Uterus (tissue), 4 donors: ENCODE data around the gene TGIF2LX. TPM values are rescaled to one million over a fixed set of nuclear protein-coding genes. Genes with fewer than 3 reads are reported as not detected.
"Not testable (repeated sequence)": the region's sequence is repeated elsewhere in the genome, so short reads cannot be mapped to it uniquely, and the experiment has no call there.

Experiments used
- DNase-seq, 2 donors: peaks; one replicate each; pipeline ENCODE4 v3.0.0-alpha.2; 2019 to 2020
- H3K27ac ChIP-seq, 2 donors: fragments of 200-600 bp; sonication (generic); 1 replicate in 1 of 2; 2 replicates in 1 of 2; pipeline ENCODE4 v1.5.1; 2016 to 2018
- H3K27me3 ChIP-seq, 2 donors: fragments of 200-600 bp; sonication (generic); one replicate each; pipeline ENCODE4 v1.5.1; 2018 to 2019; ENCODE audit warnings: control low read depth in 1 of 2
- H3K36me3 ChIP-seq, 2 donors: fragments of 200-600 bp; sonication (generic); one replicate each; pipeline ENCODE4 v1.5.1; 2019; ENCODE audit warnings: control low read depth in 1 of 2
- H3K4me1 ChIP-seq, 2 donors: fragments of 200-600 bp; sonication (generic); one replicate each; pipeline ENCODE4 v1.5.1; 2018 to 2019; ENCODE audit warnings: control low read depth in 1 of 2
- H3K4me3 ChIP-seq, 2 donors: fragments of 200-600 bp; sonication (generic); 1 replicate in 1 of 2; 2 replicates in 1 of 2; pipeline ENCODE4 v1.5.1; 2018 to 2019; ENCODE audit warnings: mild to moderate bottlenecking in 1 of 2
- H3K9me3 ChIP-seq, 2 donors: fragments of 200-600 bp; sonication (generic); one replicate each; pipeline ENCODE4 v1.5.1; 2019; ENCODE audit warnings: control low read depth in 1 of 2
- intact Hi-C: fragments of 100-400 bp; cut with DNase I; formaldehyde crosslinking; loops from one replicate; pipeline ENCODE4 v1.15.1; 2023; ENCODE audit warnings: low total_unique reads
- total RNA-seq, 4 donors: library from RNA; depleted of rRNA in 3 of 4; stranded (reverse); fragments of >200 nt in 3 of 4; gene quantifications; one replicate each; pipeline versions ENCODE4 v1.1.0 to v1.2.4, GENCODE V29; 2014 to 2023
- donor health status: DM: yes; HTN: yes; CAD: no.

The TGIF2LX gene
- not detected for total RNA-seq

DNA sequence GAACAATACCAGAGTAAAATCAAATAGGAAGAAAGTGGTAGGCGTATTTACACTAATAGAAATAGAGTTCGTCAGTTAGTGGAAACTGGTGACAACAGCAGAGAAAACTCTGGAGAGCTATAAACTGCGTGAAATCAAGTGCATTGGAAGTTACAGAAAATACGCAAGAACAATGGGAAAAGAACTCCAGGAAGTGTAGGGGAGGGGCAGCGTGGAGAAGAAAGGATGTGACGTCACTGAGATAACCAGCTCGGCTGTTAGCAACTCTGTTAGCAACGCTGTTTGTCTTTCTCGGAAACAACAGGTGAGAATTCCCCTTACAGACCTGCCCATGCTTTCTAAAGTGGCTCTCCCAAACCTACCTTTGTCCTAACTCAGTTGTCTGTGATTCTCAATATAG, at the start of gene TGIF2LX:
Gene TGIF2LX (plus strand): TSS at position 244 of the 400 bp plus-strand sequence. CDS start 178 bp downstream, outside the sequence.
- intact Hi-C loops, H3K9me3 ChIP-seq, DNase-seq, H3K4me1 ChIP-seq, H3K27ac ChIP-seq, H3K27me3 ChIP-seq, H3K36me3 ChIP-seq, H3K4me3 ChIP-seq: not testable (repeated sequence)

DNA sequence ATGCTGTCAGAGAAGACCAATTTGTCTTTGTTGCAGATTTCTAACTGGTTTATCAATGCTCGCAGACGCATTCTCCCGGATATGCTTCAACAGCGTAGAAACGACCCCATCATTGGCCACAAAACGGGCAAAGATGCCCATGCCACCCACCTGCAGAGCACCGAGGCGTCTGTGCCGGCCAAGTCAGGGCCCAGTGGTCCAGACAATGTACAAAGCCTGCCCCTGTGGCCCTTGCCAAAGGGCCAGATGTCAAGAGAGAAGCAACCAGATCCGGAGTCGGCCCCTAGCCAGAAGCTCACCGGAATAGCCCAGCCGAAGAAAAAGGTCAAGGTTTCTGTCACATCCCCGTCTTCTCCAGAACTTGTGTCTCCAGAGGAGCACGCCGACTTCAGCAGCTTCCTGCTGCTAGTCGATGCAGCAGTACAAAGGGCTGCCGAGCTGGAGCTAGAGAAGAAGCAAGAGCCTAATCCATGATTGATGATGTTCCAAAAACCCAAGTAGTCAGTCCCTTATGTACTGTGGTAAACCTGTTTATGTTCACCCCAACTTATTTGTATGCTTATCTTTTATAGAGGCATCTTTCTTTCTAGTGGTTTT, 728 bp downstream of the TGIF2LX start:
- H3K36me3 ChIP-seq, DNase-seq, intact Hi-C loops, H3K4me1 ChIP-seq, H3K9me3 ChIP-seq, H3K27ac ChIP-seq, H3K27me3 ChIP-seq, H3K4me3 ChIP-seq: not testable (repeated sequence)

DNA sequence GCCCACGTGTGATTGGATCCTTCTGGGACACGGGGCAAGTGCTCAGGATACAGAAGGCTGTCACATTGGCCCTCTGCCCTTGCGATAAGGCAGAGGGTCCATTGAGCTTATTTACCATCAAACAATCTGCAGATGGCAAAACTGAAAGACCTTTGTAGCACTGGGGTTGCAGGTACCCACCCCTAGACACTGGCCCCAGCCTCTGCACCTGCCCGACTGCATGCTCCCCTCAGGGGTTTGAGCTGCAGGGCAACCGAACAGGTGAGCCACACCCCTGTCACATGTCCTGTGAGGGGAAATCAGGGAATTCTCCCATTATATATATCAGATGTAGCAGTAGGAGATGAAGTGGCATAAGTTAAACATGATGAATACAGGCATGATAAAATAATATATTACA, 21.4 kb downstream of the TGIF2LX start:
- H3K4me1 ChIP-seq, H3K9me3 ChIP-seq, H3K36me3 ChIP-seq, DNase-seq, H3K4me3 ChIP-seq, intact Hi-C loops, H3K27ac ChIP-seq, H3K27me3 ChIP-seq: not testable (repeated sequence)

DNA sequence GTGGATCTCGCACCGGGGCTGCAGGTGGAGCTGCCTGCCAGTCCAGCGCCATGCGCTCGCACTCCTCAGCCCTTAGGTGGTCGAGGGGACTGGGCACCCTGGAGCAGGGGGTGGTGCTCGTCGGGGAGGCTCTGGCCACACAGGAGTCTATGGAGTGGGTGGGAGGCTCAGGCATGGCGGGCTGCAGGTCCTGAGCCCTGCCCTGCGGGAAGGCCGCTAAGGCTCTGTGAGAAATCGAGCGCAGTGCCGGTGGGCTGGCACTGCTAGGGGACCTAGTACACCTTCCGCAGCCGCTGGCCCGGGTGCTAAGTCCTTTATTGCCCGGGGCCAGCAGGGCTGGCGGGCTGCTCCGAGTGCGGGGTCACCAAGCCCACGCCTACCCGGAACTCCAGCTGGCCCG, 43.9 kb downstream of the TGIF2LX start:
- H3K27me3 ChIP-seq, H3K9me3 ChIP-seq, H3K27ac ChIP-seq, H3K4me1 ChIP-seq, DNase-seq, H3K36me3 ChIP-seq, H3K4me3 ChIP-seq, intact Hi-C loops: not testable (repeated sequence)
